ENCODE data around the gene CR2.
"Not testable (repeated sequence)": the region's sequence is repeated elsewhere in the genome, so short reads cannot be mapped to it uniquely, and the experiment has no call there.

Gene CR2

GRCh38 chr1:207516729-207517128 lies 62.6 kb downstream of the CR2 start:
- in situ Hi-C loops (cut with HindIII; ENCODE audit: low sequenced_read_pairs): no loop called here
- TF ChIP-seq CTCF (IDR thresholded peaks at IDR 0.05; ENCODE audit: low read depth, low read length): no peak
- H3K4me3 ChIP-seq (ENCODE audit: low read depth, low read length): no peak overlapping the region
- DNase-seq (ENCODE audit: low read depth, low spot score): no peak

DNA sequence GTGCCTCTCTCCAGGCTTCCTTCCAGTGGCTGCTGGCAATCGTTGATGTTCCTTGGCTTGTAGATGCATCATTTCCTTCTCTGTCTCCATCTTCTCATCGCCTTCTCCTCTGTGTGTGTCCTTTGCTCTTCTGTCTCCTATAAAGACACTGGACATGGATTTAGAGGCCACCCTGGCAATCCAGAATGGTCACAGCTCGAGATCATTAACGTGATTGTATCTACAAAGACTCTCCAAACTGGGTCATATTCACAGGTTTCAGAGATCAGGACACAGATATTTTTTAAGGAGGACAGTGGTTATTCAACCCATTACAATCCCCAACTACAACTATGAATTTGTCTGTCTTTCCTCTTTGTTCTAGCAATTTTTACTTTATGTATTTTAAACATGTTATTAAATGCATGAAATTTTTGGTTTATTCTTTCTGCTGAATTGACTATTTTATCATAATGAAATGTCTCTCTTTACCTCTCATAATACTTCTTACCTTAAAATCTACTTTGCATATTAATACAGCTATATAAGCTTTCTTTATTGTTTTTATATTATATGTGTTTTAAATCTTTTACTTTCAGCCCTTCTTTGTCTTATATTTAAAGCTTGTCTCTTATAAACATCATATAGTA lies 64.6 kb downstream of the CR2 start:
- TF ChIP-seq CTCF (IDR thresholded peaks at IDR 0.05; ENCODE audit: low read depth, low read length): no peak
- in situ Hi-C loops (cut with HindIII; ENCODE audit: low sequenced_read_pairs): no loop called here
- H3K4me3 ChIP-seq (ENCODE audit: low read depth, low read length): no peak overlapping the region
- DNase-seq (ENCODE audit: low read depth, low spot score): no peak

DNA sequence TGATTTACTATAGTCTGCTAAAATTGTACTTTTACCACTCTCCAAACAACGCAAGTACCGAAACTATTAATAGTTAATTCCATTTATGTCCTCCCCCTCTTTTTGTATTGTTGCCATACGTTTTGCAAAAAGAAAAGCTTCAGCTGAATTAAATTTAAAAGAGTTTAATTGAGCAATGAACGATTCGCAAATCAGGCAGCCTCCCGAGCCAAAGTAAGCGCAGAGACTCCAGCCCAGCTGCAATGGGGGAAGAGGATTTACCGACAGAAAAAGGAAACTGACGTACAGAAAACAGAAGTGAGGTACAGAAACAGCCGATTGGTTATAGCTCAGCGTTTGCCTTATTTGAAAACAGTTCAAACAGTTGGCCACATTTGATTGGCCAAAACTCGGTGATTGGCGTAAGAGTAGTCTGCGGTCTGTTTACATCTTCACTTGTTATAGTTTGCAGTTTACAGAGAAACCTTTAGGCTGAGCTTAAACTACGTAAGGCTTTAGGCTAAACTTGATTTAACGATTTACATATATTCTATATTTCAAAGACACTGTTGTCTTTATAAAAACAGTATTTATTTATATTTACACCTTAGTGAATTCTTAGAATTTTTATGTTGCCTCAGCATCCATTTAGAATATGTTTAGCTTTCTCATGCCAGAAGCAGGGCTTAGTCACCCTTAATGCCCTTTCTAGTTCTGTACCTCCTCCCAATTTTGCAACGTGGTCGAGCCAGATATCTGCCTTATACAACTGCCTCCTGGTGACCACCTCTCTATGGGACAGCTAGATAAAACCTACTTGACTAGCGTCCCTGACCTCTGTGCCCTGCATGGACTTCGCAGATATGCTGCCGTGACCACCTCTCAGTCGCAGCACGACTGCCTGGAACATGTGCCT lies 65.6 kb downstream of the CR2 start:
- H3K4me3 ChIP-seq (ENCODE audit: low read depth, low read length): no peak overlapping the region
- in situ Hi-C loops (cut with HindIII; ENCODE audit: low sequenced_read_pairs): no loop called here
- DNase-seq (ENCODE audit: low read depth, low spot score): no peak
- TF ChIP-seq CTCF (IDR thresholded peaks at IDR 0.05; ENCODE audit: low read depth, low read length): no peak

DNA sequence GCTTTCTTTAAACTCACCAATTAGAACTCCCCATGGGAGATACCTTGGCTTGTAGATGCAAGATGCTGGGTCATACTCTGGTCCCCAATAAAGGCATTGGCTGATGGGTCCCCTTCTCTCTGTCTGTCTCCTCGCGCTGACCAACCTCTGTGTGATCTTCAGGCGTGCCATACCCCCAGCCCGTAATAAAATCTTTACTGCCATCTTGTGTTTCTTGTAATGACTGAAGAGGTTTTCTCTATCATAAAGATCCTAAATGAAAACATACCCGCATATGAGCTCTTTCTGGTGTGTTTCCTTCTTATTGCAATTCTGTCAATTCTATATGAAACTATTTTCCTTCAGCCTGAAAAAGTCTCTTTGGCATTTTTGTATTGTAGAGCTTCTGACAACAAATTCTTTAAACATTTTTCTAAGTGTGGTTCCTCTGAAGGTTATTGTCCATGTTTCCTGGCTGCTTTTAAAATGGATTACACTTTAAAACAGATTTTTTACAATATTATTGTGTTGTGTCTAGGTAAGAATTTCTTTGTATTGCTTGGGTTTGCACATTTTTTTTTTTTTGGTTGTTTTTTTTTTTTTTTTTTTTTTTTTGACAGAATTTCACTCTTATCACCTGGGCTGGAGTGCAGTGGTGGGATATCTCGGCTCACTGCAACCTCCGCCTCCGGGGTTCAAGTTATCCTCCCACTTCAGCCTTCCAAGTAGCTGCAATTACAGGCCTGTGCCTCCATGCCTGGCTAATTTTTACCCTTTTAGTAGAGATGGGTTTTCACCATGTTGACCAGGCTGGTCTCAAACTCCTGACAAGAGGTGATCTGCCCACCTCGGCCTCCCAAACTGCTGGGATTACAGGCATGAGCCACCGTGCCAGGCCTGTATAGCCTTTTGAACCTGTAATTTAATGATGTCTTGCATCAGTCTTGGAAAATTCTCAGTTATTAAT lies 66.5 kb downstream of the CR2 start:
- in situ Hi-C loops (cut with HindIII; ENCODE audit: low sequenced_read_pairs); DNase-seq (ENCODE audit: low read depth, low spot score); H3K4me3 ChIP-seq (ENCODE audit: low read depth, low read length): not testable (repeated sequence)

GRCh38 chr1:207525239-207525638 lies 71.1 kb downstream of the CR2 start:
- in situ Hi-C loops (cut with HindIII; ENCODE audit: low sequenced_read_pairs); DNase-seq (ENCODE audit: low read depth, low spot score); H3K4me3 ChIP-seq (ENCODE audit: low read depth, low read length): not testable (repeated sequence)

GRCh38 chr1:207528401-207528800 lies 74.3 kb downstream of the CR2 start:
- in situ Hi-C loops (cut with HindIII; ENCODE audit: low sequenced_read_pairs); DNase-seq (ENCODE audit: low read depth, low spot score); H3K4me3 ChIP-seq (ENCODE audit: low read depth, low read length): not testable (repeated sequence)

GRCh38 chr1:207536263-207536662 lies 82.1 kb downstream of the CR2 start:
- in situ Hi-C loops (cut with HindIII; ENCODE audit: low sequenced_read_pairs); H3K4me3 ChIP-seq (ENCODE audit: low read depth, low read length); DNase-seq (ENCODE audit: low read depth, low spot score): not testable (repeated sequence)
